ENCODE data around the gene NOCT. TPM values are rescaled to one million over a fixed set of nuclear protein-coding genes. Genes with fewer than 3 reads are reported as not detected.

The NOCT gene
- total RNA-seq, 4 donors from 2014 or later, result 1.2 to 3.5 (median 3.4) TPM

DNA sequence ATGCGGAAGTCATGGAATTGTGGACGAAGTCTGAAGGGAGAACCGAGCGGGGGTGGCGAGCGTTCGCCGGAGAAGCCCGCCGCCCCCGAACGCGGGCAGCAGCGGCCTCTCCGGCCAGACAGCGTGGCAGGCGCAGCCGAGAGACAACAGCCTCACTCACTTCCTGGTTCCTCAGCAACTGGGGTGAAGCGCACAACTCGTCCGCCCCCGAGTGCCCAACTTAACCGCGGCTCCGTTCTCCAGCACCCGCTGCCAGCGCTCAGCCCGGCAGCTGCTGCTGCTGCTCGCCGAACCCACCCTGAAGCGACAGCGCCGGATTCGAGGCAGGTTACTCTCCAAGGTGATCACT, 68.0 kb downstream of the NOCT start:
- H3K36me3 ChIP-seq, result no peaks in the 10 kb centered on the region
- peak overlapping the region; percentile 79 to 81 for H3K4me3 ChIP-seq
- peak overlapping the region; percentile 93 to 98 (median 95) for H3K27ac ChIP-seq
- TF ChIP-seq CTCF (IDR thresholded peaks at IDR 0.05) (peak in 1 of 4 experiments; percentile 51), POLR2A (IDR thresholded peaks at IDR 0.05) (no peak), POLR2AphosphoS5 (IDR thresholded peaks at IDR 0.05) (peak; percentile 7)
- no peaks in the 10 kb centered on the region for H3K9me3 ChIP-seq
- 0 to 2% methylated on average over 13 to 15 of the region's 34 CpGs for WGBS, 2 donors (ENCODE audit: low coverage in 1 of 2)
- peak; percentile 42 for ATAC-seq
- peaks cover 12 to 46% (median 13%) of the 10 kb centered on the region in 3 donors for H3K4me1 ChIP-seq
- no peaks in the 10 kb centered on the region for H3K27me3 ChIP-seq

GRCh38 chr4:139083956-139084803, 68.6 kb downstream of the NOCT start:
- peak in 3 of 4 experiments; percentile 33 to 61 (median 42) for TF ChIP-seq CTCF (IDR thresholded peaks at IDR 0.05)
- peak; percentile 38 to 52 for TF ChIP-seq POLR2A (IDR thresholded peaks at IDR 0.05)
- TF ChIP-seq POLR2AphosphoS5 (IDR thresholded peaks at IDR 0.05), result peak; percentile 76
- TF ChIP-seq EP300 (IDR thresholded peaks at IDR 0.05), result no peak
- 0% methylated on average over 6 of the region's 68 CpGs; no CpG with 5 or more reads in 1 of the 2 donors for WGBS, 2 donors (ENCODE audit: low coverage in 1 of 2)

GRCh38 chr4:139084804-139085093, 69.2 kb downstream of the NOCT start:
- Histone ChIP-seq H3K27ac (peak overlapping the region; percentile 93 to 98 (median 95)), H3K9me3 (no peaks in the 10 kb centered on the region), H3K27me3 (no peaks in the 10 kb centered on the region), H3K4me3 (peak overlapping the region; percentile 79 to 81), H3K36me3 (no peaks in the 10 kb centered on the region), H3K4me1 (peaks cover 12 to 34% (median 12%) of the 10 kb centered on the region in 3 donors)
- no peak for ATAC-seq
- no peak for TF ChIP-seq CTCF (IDR thresholded peaks at IDR 0.05)
- TF ChIP-seq POLR2AphosphoS5 (IDR thresholded peaks at IDR 0.05), result no peak
- no peak for TF ChIP-seq EP300 (IDR thresholded peaks at IDR 0.05)
- TF ChIP-seq POLR2A (IDR thresholded peaks at IDR 0.05), result no peak
- 0% methylated on average over 2 of the region's 2 CpGs for WGBS, 2 donors (ENCODE audit: low coverage in 1 of 2)

More at GRCh38 chr4:139083956-139084803, 68.6 kb downstream of the NOCT start:
- no peaks in the 10 kb centered on the region for H3K27me3 ChIP-seq
- peak overlapping the region; percentile 79 to 81 for H3K4me3 ChIP-seq
- H3K4me1 ChIP-seq, result peaks cover 12 to 40% (median 12%) of the 10 kb centered on the region in 3 donors
- H3K27ac ChIP-seq, result peak overlapping the region; percentile 93 to 98 (median 95)
- H3K9me3 ChIP-seq, result no peaks in the 10 kb centered on the region
- no peaks in the 10 kb centered on the region for H3K36me3 ChIP-seq
- peak; percentile 78 for ATAC-seq

- Histone ChIP-seq H3K4me3 (peak overlapping the region; percentile 79 to 81), H3K27me3 (no peaks in the 10 kb centered on the region), H3K4me1 (peaks cover 12 to 30% (median 12%) of the 10 kb centered on the region in 3 donors), H3K27ac (peak overlapping the region; percentile 93 to 98 (median 95)), H3K36me3 (no peaks in the 10 kb centered on the region), H3K9me3 (no peaks in the 10 kb centered on the region)
- 34 to 46% methylated on average over 5 of the region's 5 CpGs for WGBS, 2 donors (ENCODE audit: low coverage in 1 of 2)
- TF ChIP-seq POLR2A (IDR thresholded peaks at IDR 0.05) (no peak), CTCF (IDR thresholded peaks at IDR 0.05) (peak in 2 of 4 experiments; percentile 11 to 19)
- ATAC-seq, result no peak
These were observed 69.6 kb downstream of the NOCT start for GRCh38 chr4:139085141-139085540.

GRCh38 chr4:139092271-139092670, 76.7 kb downstream of the NOCT start:
- Histone ChIP-seq H3K4me3 (no peak overlapping the region), H3K4me1 (no peaks in the 10 kb centered on the region), H3K9me3 (no peaks in the 10 kb centered on the region), H3K36me3 (peaks cover 0 to 13% of the 10 kb centered on the region in 2 donors), H3K27me3 (no peaks in the 10 kb centered on the region), H3K27ac (no peak overlapping the region)
- no peak for ATAC-seq
- WGBS, 2 donors (ENCODE audit: low coverage in 1 of 2), result 82 to 100% methylated on average over 4 to 11 of the region's 12 CpGs
- TF ChIP-seq CTCF (IDR thresholded peaks at IDR 0.05) (no peak), EP300 (IDR thresholded peaks at IDR 0.05) (no peak), POLR2AphosphoS5 (IDR thresholded peaks at IDR 0.05) (no peak), POLR2A (IDR thresholded peaks at IDR 0.05) (no peak)
